Measurements from ENCODE around the gene BCL2L2.

Gene BCL2L2

GRCh38 chr14:23357261-23357660, 50.6 kb downstream of the BCL2L2 start:
- no peak for DNase-seq

GRCh38 chr14:23358042-23358441, 51.4 kb downstream of the BCL2L2 start:
- DNase-seq = no peak

- no peak for DNase-seq
Measured at GRCh38 chr14:23358553-23359166, 52.0 kb downstream of the BCL2L2 start.

GRCh38 chr14:23359167-23359626, 52.6 kb downstream of the BCL2L2 start:
- no peak for DNase-seq

GRCh38 chr14:23359722-23360447, 53.3 kb downstream of the BCL2L2 start:
- DNase-seq = no peak

GRCh38 chr14:23360496-23360895, 53.9 kb downstream of the BCL2L2 start:
- DNase-seq = no peak

GRCh38 chr14:23361320-23361719, 54.7 kb downstream of the BCL2L2 start:
- DNase-seq = no peak
